ENCODE data around the gene BRCA2.

GRCh38 chr13:32378012-32378411 lies 62.7 kb downstream of the BRCA2 start:
- TF ChIP-seq, protein P1, sequence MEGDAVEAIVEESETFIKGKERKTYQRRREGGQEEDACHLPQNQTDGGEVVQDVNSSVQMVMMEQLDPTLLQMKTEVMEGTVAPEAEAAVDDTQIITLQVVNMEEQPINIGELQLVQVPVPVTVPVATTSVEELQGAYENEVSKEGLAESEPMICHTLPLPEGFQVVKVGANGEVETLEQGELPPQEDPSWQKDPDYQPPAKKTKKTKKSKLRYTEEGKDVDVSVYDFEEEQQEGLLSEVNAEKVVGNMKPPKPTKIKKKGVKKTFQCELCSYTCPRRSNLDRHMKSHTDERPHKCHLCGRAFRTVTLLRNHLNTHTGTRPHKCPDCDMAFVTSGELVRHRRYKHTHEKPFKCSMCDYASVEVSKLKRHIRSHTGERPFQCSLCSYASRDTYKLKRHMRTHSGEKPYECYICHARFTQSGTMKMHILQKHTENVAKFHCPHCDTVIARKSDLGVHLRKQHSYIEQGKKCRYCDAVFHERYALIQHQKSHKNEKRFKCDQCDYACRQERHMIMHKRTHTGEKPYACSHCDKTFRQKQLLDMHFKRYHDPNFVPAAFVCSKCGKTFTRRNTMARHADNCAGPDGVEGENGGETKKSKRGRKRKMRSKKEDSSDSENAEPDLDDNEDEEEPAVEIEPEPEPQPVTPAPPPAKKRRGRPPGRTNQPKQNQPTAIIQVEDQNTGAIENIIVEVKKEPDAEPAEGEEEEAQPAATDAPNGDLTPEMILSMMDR (IDR thresholded peaks at IDR 0.05), result no peak
- TF ChIP-seq POLR2A (IDR thresholded peaks at IDR 0.05), result no peak

Data from esophagus squamous epithelium (tissue), 4 donors.